Smooth muscle cell of trachea (primary cell): Measurements from ENCODE around the gene GPSM1. TPM values are rescaled to one million over a fixed set of nuclear protein-coding genes. Genes with fewer than 3 reads are reported as not detected.

Experiments
- total RNA-seq: library from RNA; depleted of rRNA; stranded (reverse); fragments of >200 nt; gene quantifications from 2 replicates; pipeline ENCODE4 v1.2.1, GENCODE V29; 2014

Gene GPSM1, protein sequence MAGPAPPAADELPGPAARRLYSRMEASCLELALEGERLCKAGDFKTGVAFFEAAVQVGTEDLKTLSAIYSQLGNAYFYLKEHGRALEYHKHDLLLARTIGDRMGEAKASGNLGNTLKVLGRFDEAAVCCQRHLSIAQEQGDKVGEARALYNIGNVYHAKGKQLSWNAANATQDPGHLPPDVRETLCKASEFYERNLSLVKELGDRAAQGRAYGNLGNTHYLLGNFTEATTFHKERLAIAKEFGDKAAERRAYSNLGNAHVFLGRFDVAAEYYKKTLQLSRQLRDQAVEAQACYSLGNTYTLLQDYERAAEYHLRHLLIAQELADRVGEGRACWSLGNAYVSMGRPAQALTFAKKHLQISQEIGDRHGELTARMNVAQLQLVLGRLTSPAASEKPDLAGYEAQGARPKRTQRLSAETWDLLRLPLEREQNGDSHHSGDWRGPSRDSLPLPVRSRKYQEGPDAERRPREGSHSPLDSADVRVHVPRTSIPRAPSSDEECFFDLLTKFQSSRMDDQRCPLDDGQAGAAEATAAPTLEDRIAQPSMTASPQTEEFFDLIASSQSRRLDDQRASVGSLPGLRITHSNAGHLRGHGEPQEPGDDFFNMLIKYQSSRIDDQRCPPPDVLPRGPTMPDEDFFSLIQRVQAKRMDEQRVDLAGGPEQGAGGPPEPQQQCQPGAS
- 104 and 143 TPM in 2 replicates for total RNA-seq

GRCh38 chr9:136327304-136327974 lies at the start of gene GPSM1:
TSS of gene GPSM1 (plus strand) at chr9:136327539. CDS start at chr9:136327696, 157 bp downstream.

GRCh38 chr9:136303825-136304416 lies 23.4 kb upstream of the GPSM1 start, which contains the start of gene CCDC187:
TSS of gene CCDC187 (minus strand) at chr9:136304094. CDS start at chr9:136303830, 264 bp downstream.

DNA sequence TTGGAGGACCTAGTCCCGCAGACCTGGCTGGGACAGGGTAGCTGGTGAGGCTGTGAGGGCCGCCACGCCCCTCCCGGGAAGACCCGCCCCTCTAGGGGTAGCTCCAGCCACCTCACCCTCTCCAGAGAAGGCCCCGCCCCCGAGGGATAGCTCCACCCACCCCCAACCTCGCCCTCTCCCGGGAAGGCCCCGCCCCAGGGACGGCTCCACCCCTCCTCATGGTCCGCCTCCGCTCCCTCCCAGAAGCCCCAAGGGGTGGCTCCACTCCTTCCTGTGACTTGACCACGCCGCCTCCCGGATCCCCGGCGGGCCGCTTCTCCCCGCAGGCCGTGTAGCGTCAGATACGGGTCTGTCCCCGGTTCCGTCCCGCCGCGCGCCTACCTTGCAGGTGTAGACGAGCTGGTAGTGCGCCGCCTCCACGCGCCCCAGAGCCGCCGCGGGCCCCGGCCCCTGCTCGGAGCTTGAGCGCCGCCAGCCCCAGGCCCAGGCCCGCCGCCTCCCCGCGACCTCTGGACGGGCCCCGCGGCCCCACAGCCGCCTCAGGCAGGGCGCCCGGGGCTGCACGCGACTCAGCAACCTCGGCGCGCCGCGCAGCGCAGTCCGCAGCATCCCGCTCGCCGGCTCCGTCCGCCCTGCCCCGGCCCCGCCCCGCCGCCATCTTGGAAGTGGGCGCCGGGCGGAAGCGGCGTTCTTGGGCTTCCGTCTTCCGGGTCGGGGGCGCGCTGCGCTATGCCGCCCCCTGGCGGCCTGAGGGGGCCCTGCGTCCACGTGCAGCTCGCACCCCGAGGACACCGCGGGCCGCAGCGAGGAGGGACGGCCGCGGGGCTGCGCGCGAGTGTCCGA lies 36.0 kb downstream of the GPSM1 start, which contains the start of gene DNLZ:
TSS of gene DNLZ (minus strand) at position 639 of the 843 bp plus-strand sequence. CDS start at position 609, 30 bp downstream.

GRCh38 chr9:136373300-136374182 lies 46.2 kb downstream of the GPSM1 start, which contains the start of gene CARD9:
TSS of gene CARD9 (minus strand) at chr9:136373669. CDS start at chr9:136372078, 1,591 bp downstream.

GRCh38 chr9:136400038-136400834 lies 72.9 kb downstream of the GPSM1 start, which contains the start of gene SNAPC4:
TSS of gene SNAPC4 (minus strand) at chr9:136400170. CDS start at chr9:136398428, 1,742 bp downstream.

Other genes with a start within 250 kb of the GPSM1 start
- gene NACC2, start 232.2 kb upstream of the GPSM1 start, total RNA-seq = 19.9 and 30.3 TPM in 2 replicates
- gene TMEM250, start 208.7 kb upstream of the GPSM1 start, total RNA-seq = 43.1 and 80.7 TPM in 2 replicates
- gene LHX3, start 122.4 kb upstream of the GPSM1 start, total RNA-seq = under 0.01 TPM in 1 of 2 replicates, not detected in the other
- 12.2 and 18.9 TPM in 2 replicates for gene QSOX2, start 81.7 kb upstream of the GPSM1 start, total RNA-seq
- gene CCDC187, start 23.4 kb upstream of the GPSM1 start, total RNA-seq = under 0.01 and 0.17 TPM in 2 replicates
- 14.6 and 24.7 TPM in 2 replicates for gene DNLZ, start 36.2 kb downstream of the GPSM1 start, total RNA-seq
- 0.87 and 1.3 TPM in 2 replicates for gene CARD9, start 46.1 kb downstream of the GPSM1 start, total RNA-seq
- gene SNAPC4, start 72.6 kb downstream of the GPSM1 start, total RNA-seq = 7.7 and 9.6 TPM in 2 replicates
- gene ENTR1, start 83.1 kb downstream of the GPSM1 start, total RNA-seq = 25.6 and 37.7 TPM in 2 replicates
- 50.1 and 55.1 TPM in 2 replicates for gene PMPCA, start 83.1 kb downstream of the GPSM1 start, total RNA-seq
- 8.0 and 13.1 TPM in 2 replicates for gene INPP5E, start 112.3 kb downstream of the GPSM1 start, total RNA-seq
- gene SEC16A, start 155.5 kb downstream of the GPSM1 start, total RNA-seq = 34.3 and 40.9 TPM in 2 replicates
- gene NOTCH1, start 218.5 kb downstream of the GPSM1 start, total RNA-seq = 13.7 and 31.6 TPM in 2 replicates